ENCODE data around the gene PDE5A.

Gene PDE5A

DNA sequence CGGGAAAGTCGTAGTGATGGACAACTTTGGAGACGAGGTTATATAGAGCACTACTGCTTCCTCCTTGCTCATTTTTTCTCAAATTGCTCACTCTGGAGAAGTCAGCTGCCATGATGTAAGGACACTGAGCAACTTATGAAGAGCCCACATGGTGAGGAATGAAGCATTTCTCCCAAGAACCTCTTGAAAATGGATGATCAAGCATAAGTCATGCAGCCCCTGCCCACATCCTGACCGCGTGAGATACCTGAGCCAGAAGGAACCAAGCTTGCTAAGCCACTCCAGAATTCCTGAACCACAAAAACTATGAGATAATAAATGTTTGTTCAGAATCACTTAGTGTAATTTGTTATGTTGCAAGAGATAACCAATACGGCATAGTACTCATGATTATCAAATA, 42.8 kb downstream of the PDE5A start:
- no peak for DNase-seq (ENCODE audit: low read depth in 2 of 2)

DNA sequence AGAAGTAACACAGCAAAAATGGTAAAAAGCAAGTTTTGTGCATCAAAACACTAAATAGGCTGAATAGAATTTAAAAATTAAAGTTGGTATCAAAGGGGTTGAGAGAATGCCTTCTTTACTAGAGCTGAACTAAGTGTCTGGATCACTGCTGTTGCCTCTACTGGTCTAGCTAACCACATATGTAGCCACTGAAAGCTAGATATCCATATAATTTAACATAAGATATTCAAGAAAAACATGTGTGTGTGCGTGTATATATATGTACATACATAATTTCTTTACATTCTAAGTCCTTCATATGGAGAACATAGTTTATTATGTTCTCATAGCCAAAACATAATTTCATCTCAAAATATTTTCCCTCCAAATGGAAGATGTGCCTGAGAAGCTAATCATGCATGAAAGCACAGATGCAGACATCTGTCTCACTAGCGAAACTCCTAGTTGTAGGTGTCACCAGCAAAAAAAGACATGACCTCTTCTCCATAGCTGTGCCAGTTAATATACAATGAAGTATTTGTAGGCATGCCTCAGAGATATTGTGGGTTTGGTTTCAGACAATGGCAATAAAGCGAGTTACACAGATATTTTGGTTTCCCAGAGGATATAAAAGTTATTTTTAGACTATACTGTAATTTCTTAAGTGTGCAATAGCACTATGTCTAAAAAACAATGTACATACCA, 47.3 kb downstream of the PDE5A start:
- no peak for DNase-seq (ENCODE audit: low read depth in 2 of 2)

DNA sequence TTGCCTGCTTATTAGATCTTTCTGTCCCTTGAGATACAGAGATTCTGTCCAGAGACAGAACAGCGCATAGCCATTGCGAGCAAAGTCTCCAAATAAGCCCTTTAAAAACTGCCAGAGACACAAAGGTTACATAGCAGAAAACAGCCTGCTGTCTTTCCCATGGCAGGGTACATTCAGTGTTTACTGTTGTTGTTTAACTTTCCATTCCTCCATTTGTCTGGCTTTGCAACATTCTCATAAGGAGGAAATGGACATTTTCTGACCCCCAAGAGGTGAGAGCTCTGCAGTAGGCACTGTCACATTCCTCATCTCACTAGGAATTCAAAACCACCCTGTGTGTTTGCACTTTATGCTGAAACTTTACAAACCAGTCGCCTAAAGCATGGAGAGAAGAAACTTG, 48.3 kb downstream of the PDE5A start:
- no peak for DNase-seq (ENCODE audit: low read depth in 2 of 2)

DNA sequence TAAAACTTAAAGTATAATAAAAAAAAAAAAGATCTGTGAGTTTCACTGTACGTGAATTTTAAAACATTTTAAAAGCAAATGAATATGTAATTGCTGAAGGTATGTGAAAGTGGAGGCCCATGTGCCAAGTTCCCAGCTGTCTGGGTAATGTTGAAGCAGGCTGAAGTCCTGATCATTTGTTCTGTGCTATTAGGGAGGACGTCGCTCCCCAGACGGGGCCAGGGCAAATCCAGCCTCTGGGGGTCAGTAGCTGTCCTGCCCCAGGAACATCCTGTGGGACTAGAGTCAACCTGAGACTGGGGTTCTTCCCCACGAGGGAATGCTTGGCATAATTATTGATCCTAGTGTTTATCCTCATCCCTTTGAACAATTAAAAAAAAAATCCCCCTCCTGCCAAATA, 48.8 kb downstream of the PDE5A start:
- no peak for DNase-seq (ENCODE audit: low read depth in 2 of 2)

DNA sequence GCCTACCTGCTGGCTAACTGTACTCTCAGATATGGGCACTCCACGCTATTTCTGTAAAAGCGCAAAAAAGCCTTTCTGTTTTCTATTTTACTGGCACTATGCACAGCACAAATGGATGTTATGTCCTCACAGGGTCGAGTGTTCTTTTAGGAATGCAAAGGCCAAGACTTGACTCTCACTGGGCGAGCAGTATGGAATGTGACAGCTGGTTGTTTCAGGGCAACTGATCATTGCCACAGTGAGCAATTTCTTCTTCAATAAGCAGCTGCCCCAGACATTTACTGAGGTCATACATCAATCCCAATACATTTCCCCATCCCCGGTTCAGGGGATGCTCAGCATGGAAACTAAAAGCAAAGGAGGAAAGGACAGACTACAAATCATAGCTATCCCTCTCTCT, 58.2 kb downstream of the PDE5A start:
- no peak for DNase-seq (ENCODE audit: low read depth in 2 of 2)

DNA sequence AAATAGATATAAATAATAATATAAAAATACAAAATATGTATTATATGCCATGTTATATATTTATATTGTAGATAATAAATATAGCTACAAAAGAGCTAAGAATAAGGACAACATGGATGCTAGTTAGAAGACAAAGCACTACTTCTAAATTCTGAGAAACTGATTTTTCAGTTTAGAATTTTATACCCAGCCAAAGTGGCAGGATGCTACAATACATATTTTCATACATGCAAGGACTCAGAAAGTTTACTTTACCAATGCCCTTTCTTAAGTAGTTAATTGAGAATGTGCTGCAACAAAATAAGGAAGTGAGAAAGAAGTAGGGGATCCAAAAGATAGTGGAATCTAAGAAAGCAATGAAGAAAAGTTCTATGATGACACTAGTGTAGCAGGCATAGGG, 64.5 kb downstream of the PDE5A start:
- no peak for DNase-seq (ENCODE audit: low read depth in 2 of 2)

DNA sequence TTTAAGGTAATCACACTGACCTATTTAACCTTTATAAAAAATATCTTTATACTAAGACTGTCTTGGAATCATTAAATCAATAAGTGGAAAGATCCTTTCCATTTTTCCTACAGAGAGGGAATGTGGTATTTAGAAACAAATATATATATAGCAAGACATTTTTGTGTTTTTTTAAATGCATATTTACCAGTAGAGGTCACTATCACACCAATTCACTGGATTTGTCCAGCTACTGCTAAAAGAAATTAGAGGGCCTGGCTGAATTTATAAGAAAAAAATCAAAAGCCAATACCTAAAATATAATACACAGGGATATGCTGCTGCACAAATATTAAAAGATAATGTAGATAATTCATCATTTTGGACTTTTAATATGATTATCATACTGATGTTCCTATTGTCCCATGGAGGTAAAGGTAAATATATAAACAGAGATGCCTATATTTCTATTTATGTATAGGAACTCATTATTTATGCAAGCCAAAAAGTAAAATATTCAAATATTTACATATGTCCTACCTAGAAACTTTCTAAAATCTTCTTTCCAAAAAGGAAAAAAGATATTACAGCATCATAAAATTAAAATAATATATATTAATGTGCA, 69.5 kb downstream of the PDE5A start:
- no peak for DNase-seq (ENCODE audit: low read depth in 2 of 2)

DNA sequence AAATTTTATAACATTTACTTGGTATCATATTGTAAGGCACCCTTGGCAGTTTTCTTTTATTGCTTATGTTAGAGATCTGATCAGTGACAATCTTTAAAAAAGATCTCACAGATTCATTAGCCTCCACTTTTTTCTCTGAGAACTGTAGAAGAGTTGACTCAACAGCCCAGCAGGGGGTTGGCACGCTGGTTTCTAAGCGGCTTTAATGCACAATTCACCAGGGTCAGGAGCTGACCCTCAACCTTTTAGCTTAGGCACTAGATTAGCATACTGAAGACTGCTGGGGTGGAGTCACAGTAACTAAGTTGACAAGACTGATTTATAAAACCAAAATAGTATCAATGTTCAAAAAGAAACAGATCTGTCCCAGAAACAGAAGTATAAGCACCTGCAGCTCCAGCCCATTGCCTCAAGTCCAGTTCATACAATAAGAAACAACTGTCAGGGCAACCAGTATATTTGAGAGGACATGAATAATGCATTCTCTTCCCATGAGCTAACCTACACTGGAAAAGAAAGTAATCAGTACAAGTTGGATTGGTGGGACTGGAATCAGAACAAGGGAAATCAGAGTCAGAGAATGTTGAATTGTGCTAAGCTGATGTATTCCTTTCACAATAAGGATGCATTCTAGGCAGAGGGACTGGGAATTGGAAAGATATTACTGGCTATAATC, 77.6 kb downstream of the PDE5A start:
- DNase-seq (ENCODE audit: low read depth in 2 of 2), result no peak

DNA sequence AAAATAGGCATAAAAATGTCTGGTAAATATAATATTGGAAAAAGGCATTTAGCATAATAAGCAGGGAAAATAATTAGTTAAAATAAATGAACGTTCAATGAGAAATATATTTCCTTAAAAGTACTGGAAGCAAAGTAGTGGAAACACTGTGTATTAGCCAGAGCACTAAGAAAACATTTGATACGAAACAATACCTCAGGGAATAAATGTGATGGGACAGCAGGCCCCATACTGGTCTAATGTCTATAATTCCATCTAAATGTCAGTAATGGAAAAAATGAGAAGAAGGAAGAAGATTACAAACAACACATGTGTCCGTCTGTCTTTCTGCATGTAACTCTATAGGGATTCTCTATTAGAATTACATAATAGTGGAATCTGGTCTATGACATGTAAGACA, 79.0 kb downstream of the PDE5A start:
- DNase-seq (ENCODE audit: low read depth in 2 of 2), result no peak

DNA sequence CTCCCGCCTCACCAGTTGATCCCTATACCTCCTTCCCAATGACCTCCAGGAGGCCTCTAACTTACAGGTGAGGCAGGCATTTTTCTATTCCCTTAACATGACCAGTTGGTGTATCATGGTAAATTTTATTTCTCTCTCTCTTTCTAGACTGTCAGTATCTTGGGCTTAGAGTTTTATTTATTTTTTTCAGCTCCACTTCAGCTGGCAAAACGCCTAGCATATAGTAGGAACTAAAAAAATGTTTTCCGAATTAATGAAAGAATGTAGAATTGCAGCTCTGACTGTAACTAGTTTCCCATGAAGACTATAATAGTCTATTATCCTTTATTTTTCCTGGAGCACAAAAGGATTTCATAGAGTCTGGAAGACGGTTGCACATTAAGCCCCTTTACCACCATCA, 84.8 kb downstream of the PDE5A start:
- DNase-seq (ENCODE audit: low read depth in 2 of 2), result no peak

DNA sequence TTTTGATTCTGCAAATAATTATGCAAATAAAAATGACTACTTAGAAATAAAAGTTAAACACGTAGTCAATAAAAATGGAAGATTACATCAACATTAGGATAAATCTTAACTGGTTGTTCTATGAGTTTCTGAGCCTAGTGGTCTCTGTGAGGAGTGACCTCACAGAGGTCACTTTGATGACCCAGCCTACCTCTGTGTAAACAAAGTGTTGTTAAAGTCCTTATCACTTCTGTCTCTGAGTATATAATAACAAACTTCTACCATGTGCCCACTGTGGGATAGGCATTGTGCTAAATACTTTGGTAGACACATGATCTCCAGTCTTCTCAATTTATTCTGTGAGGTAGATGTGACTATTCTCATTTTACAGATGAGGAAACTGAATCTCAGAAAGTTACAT, 85.4 kb downstream of the PDE5A start:
- DNase-seq (ENCODE audit: low read depth in 2 of 2), result no peak

DNA sequence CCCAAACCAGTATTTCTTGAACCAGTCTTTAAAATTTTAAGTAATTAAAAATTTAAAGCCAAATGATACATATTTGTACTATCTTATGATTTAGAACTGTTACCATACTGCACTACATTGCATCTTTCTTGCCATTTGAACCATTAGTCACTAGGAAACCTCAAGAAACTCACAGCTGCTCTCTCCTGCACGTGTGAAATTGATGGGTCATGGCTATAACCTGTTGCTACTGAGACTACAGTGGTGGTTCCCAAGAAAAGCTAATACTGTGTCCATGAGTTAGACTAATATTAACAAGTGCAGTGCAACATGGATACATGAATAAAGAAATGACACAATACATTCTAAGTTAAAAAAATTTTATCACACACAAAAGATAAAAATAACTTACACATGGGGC, 88.4 kb downstream of the PDE5A start:
- DNase-seq (ENCODE audit: low read depth in 2 of 2), result no peak

DNA sequence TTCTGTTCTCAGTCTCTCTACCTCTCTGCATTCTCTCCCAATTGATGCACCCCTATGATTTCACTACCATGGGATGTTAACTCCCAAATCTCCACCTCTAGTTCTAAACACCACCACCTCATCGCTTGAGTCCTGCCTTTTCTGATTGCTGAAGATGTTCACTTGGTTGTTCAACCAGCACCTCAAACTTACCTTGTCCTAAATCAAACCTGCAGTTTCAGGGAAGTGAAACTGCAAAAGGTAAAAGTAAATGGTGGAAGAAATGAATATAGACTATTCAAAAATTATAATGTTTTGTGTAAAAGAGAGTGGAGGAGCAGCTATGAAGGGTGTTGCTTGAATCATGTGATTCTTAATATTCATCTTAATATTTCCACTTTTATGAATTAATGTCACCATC, 91.0 kb downstream of the PDE5A start:
- no peak for DNase-seq (ENCODE audit: low read depth in 2 of 2)

DNA sequence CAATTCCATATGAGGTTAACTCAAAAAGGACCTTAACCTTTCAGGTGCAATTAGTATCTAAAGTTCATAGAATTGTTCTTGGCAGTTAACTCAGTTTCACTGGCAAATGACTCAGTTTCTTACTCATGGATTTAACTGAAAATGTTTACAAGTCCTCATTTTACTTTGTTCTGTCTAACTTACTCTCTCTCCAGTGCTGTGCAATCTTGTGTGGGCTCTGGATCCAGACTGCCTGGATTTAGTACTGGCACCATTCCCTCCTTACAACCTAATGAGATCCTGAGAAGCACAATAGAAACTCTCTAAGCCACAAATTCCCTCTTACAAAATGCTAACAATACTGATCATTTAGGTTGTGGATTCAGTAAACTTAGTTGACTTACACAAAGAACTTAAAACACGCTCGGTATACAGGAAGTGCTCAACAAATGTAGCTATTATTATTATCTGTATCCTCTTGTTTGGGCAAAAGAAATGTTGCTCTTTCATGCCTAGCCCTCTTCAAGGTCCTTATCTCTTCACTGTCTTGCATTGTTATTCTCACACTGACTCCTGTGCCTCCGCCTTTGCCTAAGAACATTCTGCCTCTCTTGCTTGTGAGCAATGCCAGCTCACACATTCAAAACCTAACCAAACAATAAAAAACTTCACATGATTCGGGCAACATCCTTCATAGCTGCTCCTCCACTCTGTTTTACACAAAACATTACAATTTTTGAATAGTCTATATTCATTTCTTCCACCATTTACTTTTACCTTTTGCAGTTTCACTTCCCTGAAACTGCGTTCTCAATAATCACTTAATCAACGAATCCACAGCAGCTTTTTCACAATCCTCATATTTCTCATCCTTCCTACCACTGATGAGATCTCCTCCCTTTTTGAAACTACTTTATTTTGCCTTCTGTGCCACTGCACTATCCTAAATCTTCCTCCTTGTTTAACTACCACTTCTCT, 91.8 kb downstream of the PDE5A start:
- DNase-seq (ENCODE audit: low read depth in 2 of 2), result no peak

DNA sequence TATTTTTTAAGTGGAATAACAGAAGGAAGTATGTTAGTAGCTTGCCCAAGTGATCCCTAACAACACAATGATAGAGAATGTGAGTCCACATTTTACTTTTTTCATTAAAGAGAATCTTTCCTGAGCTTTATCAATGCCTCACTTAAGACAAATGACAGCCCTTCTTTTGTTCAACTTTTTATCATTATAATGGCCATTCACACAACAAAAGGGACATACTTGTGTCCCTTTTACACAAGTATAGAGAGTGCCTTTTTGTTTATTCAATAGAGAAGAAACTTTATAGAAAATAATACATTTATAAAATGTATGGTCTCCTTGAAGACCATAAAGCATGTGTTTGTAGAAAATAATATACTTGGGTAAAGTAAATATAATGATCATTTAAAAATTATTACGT, 96.3 kb downstream of the PDE5A start:
- no peak for DNase-seq (ENCODE audit: low read depth in 2 of 2)

DNA sequence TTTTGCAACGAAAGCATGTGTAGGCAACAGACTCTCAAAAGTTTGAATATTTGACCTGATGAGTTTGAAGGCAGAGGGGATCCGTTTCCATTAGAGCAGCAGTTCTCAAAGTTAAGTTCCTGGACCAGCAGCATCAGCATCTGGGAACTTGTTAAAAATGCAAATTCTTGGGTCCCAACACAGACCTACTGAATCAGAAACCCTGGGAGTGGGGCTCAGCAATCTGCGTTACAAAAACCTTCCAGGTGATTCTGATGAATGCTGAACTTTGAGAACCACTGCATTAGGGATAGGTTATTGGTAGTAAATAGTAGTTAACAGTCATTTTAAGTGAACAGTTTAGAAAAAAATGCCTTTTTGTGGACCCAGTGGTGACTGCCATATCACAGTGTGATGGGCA, 98.8 kb downstream of the PDE5A start:
- no peak for DNase-seq (ENCODE audit: low read depth in 2 of 2)

DNA sequence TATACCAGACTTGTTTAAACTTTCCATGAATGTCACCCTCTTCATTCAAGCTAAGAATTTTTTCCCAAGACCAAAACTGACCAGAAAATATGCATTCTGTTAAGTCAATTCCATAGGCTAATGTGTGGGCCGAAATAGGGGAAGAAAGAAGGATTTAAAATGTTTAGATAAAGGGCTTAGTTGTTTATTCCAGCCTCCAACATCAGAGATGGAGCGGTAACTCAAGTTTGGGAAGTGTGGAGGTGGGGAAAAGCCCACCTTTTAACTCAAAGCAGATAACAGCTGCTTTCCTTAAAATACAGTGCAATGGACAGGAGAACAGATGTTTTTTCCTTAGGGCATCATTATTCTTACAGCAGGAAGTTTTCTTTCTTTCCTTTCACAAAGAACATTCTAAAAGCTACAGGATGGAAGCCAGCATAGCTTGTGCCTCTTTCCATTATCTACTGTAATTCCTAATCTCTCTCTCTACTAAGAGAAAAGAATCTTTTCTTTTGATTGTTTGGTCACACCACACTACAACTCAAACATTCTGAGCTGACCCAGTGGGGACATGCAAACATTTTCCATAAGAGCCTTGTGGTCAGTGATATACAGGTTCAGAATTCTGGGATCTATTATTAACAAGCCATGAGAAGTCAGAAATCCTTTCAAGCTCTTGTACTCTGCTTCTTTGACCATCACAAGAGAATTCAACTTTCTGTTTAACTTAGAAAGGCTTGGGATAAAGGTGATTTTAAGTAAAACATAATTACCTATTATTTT, 101.6 kb downstream of the PDE5A start:
- no peak for DNase-seq (ENCODE audit: low read depth in 2 of 2)

DNA sequence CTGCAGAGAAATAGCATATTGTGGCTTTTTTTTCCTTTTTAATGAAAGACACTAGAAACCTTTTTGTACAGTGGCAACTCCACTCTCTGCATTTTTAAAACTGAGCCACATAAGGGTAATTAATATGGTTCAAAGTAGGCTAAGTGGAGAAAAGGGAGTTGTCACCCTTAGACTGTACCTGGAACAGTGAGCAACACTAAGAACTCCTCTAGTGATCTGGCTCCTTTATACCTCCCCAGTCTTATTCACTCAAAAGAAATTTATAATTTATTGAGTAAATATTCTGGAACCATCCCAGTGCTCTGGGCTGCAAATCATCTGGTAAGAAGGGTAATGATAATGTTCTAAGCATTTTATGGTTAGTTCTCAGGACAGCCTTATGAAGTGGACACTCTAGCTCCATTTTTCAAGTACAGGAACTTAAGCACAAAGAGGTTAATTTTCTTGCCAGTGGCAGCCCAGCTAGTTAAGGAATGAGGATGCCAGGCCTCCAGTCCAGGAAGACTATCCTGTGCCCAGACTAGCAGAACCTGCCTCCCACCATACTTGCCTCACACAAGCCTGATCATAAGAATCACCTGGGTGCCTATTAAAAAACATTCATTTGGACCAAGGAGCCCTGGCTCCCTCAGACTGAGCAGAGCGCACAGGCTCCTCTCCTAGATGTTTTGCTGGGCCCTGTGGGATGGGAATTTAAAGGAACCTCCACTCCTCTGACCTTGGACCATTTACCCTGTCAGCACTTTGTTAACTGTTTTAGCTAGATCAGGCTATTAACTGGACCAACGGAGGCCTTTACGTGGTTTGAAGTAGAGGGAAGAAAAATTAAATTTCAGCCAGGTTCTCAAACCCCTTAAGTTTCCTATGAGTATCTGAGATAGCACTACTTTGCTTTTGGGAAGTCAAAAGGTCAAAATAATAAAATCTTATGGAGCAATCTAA, 102.6 kb downstream of the PDE5A start:
- no peak for DNase-seq (ENCODE audit: low read depth in 2 of 2)

DNA sequence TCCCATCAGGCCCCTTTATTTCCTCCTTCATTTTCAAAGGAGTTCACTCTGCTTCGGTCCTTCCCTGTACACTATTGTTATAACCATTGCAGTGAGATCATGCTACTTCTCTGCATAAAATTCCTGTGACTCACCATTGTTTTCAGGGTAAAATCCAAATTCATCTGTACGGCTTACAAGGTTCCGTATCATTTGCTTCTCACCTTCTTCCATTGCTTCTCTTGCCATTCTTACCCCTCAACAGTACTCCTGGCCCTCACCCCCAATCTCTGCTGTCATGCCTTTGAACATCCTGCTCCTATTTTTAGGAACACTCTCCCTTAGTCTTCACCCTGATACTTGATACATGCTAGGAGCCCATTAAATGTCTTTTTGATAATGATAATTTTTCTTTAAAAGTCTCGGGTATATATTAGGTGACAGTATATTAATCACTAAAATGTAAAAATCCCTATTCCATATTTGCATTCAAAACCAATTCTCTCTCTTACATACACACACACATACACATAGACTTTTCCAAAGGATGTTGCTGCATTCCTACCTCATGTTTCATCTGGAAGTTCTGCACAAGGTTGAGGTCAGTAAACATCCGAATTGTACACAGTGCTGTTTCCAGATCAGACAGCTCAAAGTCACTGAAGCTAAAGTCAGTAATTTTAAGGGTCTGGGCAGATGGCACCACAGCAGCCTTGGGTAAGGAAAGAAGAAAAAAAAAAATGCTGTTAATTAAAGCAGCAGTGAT, 103.4 kb downstream of the PDE5A start:
- DNase-seq (ENCODE audit: low read depth in 2 of 2), result no peak

DNA sequence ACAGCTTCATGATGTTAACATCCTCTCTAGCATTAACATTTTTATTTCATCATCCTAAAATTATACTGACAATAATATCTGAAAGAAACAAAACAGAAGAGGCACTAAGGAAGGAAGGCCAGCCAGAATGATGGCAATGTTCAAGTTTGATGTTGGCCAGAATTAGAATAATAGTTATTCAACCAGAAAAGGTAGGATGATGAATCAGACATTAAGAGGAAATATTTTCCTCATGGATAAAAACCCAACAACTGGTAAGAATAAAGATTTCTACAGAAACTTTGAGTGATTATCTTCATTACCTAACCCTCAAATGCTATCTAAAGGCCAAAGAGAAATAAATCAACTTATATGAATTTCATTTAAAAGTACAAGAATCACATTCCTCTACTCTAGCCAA, 105.2 kb downstream of the PDE5A start:
- DNase-seq (ENCODE audit: low read depth in 2 of 2), result no peak
